ENCODE measurements around the gene DLX2. TPM values are rescaled to one million over a fixed set of nuclear protein-coding genes. Genes with fewer than 3 reads are reported as not detected.
A peak's percentile ranks its signal among the peaks of the same experiment; 100 is the strongest.

The DLX2 gene
- total RNA-seq, 2 donors from 2014 or later: 0.25 TPM; not detected in 1

- peaks cover 11% of the 10 kb centered on the region for H3K36me3 Mint-ChIP-seq
- ATAC-seq (no peak), DNase-seq (ENCODE audit: low spot score) (no peak)
- no peaks in the 10 kb centered on the region for H3K9me3 Mint-ChIP-seq
- H3K27me3 Mint-ChIP-seq: peaks cover 52 to 63% of the 10 kb centered on the region in 2 donors
- peak overlapping the region; percentile 82 for H3K4me3 Mint-ChIP-seq
- H3K27ac Mint-ChIP-seq: peak overlapping the region; percentile 38 to 62
- peaks cover 32 to 43% of the 10 kb centered on the region in 2 donors for H3K4me1 Mint-ChIP-seq (ENCODE audit: low read depth in 2 of 2)
Observed at GRCh38 chr2:172094294-172095145, 8.2 kb downstream of the DLX2 start.

- H3K9me3 Mint-ChIP-seq: no peaks in the 10 kb centered on the region
- H3K27me3 Mint-ChIP-seq: peaks cover 56 to 69% of the 10 kb centered on the region in 2 donors
- no peak for ATAC-seq
- peak overlapping the region; percentile 82 for H3K4me3 Mint-ChIP-seq
- peak overlapping the region; percentile 38 to 62 for H3K27ac Mint-ChIP-seq
- no peak for DNase-seq (ENCODE audit: low spot score)
- H3K4me1 Mint-ChIP-seq (ENCODE audit: low read depth in 2 of 2): peaks cover 31 to 42% of the 10 kb centered on the region in 2 donors
- H3K36me3 Mint-ChIP-seq: peaks cover 10% of the 10 kb centered on the region
Observed at GRCh38 chr2:172093416-172094293, 9.0 kb downstream of the DLX2 start.

GRCh38 chr2:172092716-172093415 is 9.8 kb downstream of the DLX2 start:
- DNase-seq (ENCODE audit: low spot score) (no peak), ATAC-seq (no peak)
- H3K9me3 Mint-ChIP-seq: no peaks in the 10 kb centered on the region
- peaks cover 60 to 71% of the 10 kb centered on the region in 2 donors for H3K27me3 Mint-ChIP-seq
- H3K36me3 Mint-ChIP-seq: peaks cover 6% of the 10 kb centered on the region
- H3K27ac Mint-ChIP-seq: peak overlapping the region; percentile 38 to 62
- H3K4me1 Mint-ChIP-seq (ENCODE audit: low read depth in 2 of 2): peaks cover 35 to 42% of the 10 kb centered on the region in 2 donors
- H3K4me3 Mint-ChIP-seq: peak overlapping the region; percentile 82

GRCh38 chr2:172091761-172092566 is 10.7 kb downstream of the DLX2 start:
- H3K4me1 Mint-ChIP-seq (ENCODE audit: low read depth in 2 of 2): peaks cover 44 to 50% of the 10 kb centered on the region in 2 donors
- ATAC-seq (no peak), DNase-seq (ENCODE audit: low spot score) (no peak)
- H3K4me3 Mint-ChIP-seq: no peak overlapping the region
- H3K9me3 Mint-ChIP-seq: no peaks in the 10 kb centered on the region
- H3K36me3 Mint-ChIP-seq: peaks cover 6% of the 10 kb centered on the region
- H3K27me3 Mint-ChIP-seq: peaks cover 67 to 79% of the 10 kb centered on the region in 2 donors
- no peak overlapping the region for H3K27ac Mint-ChIP-seq

GRCh38 chr2:172091000-172091641 is 11.6 kb downstream of the DLX2 start:
- DNase-seq (ENCODE audit: low spot score) (no peak), ATAC-seq (no peak)
- no peaks in the 10 kb centered on the region for H3K9me3 Mint-ChIP-seq
- no peak overlapping the region for H3K4me3 Mint-ChIP-seq
- H3K4me1 Mint-ChIP-seq (ENCODE audit: low read depth in 2 of 2): peaks cover 44 to 51% of the 10 kb centered on the region in 2 donors
- peaks cover 6% of the 10 kb centered on the region for H3K36me3 Mint-ChIP-seq
- H3K27ac Mint-ChIP-seq: no peak overlapping the region
- H3K27me3 Mint-ChIP-seq: peaks cover 69 to 79% of the 10 kb centered on the region in 2 donors

GRCh38 chr2:172090044-172090961 is 12.4 kb downstream of the DLX2 start:
- peaks cover 42 to 51% of the 10 kb centered on the region in 2 donors for H3K4me1 Mint-ChIP-seq (ENCODE audit: low read depth in 2 of 2)
- H3K27ac Mint-ChIP-seq: no peak overlapping the region

GRCh38 chr2:172089633-172090032 is 13.1 kb downstream of the DLX2 start:
- Mint-ChIP-seq H3K27me3 (peaks cover 68 to 84% of the 10 kb centered on the region in 2 donors), H3K4me3 (no peak overlapping the region), H3K27ac (no peak overlapping the region), H3K9me3 (no peaks in the 10 kb centered on the region), H3K4me1 (ENCODE audit: low read depth in 2 of 2) (peaks cover 44 to 50% of the 10 kb centered on the region in 2 donors), H3K36me3 (peaks cover 6% of the 10 kb centered on the region)
- no peak for ATAC-seq
- DNase-seq (ENCODE audit: low spot score): no peak

More at GRCh38 chr2:172090044-172090961, 12.4 kb downstream of the DLX2 start:
- H3K9me3 Mint-ChIP-seq: no peaks in the 10 kb centered on the region
- H3K36me3 Mint-ChIP-seq: peaks cover 6% of the 10 kb centered on the region
- H3K27me3 Mint-ChIP-seq: peaks cover 68 to 81% of the 10 kb centered on the region in 2 donors
- H3K4me3 Mint-ChIP-seq: no peak overlapping the region
- ATAC-seq (no peak), DNase-seq (ENCODE audit: low spot score) (no peak)

- Mint-ChIP-seq H3K4me3 (no peak overlapping the region), H3K9me3 (no peaks in the 10 kb centered on the region), H3K4me1 (ENCODE audit: low read depth in 2 of 2) (peaks cover 50 to 52% of the 10 kb centered on the region in 2 donors), H3K36me3 (peaks cover 5% of the 10 kb centered on the region), H3K27me3 (peaks cover 71 to 86% of the 10 kb centered on the region in 2 donors), H3K27ac (no peak overlapping the region)
- DNase-seq (ENCODE audit: low spot score) (no peak), ATAC-seq (no peak)
Observed at GRCh38 chr2:172089005-172089504, 13.6 kb downstream of the DLX2 start.

GRCh38 chr2:172088245-172089004 is 14.3 kb downstream of the DLX2 start:
- H3K4me1 Mint-ChIP-seq (ENCODE audit: low read depth in 2 of 2): peaks cover 51 to 52% of the 10 kb centered on the region in 2 donors
- H3K36me3 Mint-ChIP-seq: no peaks in the 10 kb centered on the region

GRCh38 chr2:172087780-172088244 is 14.9 kb downstream of the DLX2 start:
- H3K9me3 Mint-ChIP-seq: no peaks in the 10 kb centered on the region
- ATAC-seq (no peak), DNase-seq (ENCODE audit: low spot score) (no peak)
- H3K36me3 Mint-ChIP-seq: no peaks in the 10 kb centered on the region
- no peak overlapping the region for H3K4me3 Mint-ChIP-seq
- H3K27ac Mint-ChIP-seq: peak overlapping the region; percentile 51 to 73
- peaks cover 51 to 54% of the 10 kb centered on the region in 2 donors for H3K4me1 Mint-ChIP-seq (ENCODE audit: low read depth in 2 of 2)
- H3K27me3 Mint-ChIP-seq: peaks cover 73 to 86% of the 10 kb centered on the region in 2 donors

More at GRCh38 chr2:172088245-172089004, 14.3 kb downstream of the DLX2 start:
- Mint-ChIP-seq H3K27ac (peak overlapping the region; percentile 51 to 73), H3K4me3 (peak overlapping the region; percentile 8), H3K9me3 (no peaks in the 10 kb centered on the region), H3K27me3 (peaks cover 72 to 86% of the 10 kb centered on the region in 2 donors)
- DNase-seq (ENCODE audit: low spot score) (no peak), ATAC-seq (no peak)
